HG03175 (cell line): ENCODE measurements around the gene NOL4L.
"Not testable (repeated sequence)": the region's sequence is repeated elsewhere in the genome, so short reads cannot be mapped to it uniquely, and the experiment has no call there.

Source experiments
- ATAC-seq: cut with Tn5 transposase; IDR thresholded peaks from one replicate; pipeline ENCODE4 v1.9.1; 2021; ENCODE audit warnings: mild to moderate bottlenecking, moderate library complexity; ENCODE audit not compliant: unreplicated experiment

NOL4L gene

GRCh38 chr20:32436142-32436861 lies 148.8 kb downstream of the NOL4L start:
- ATAC-seq: no peak

GRCh38 chr20:32435449-32436107 lies 149.6 kb downstream of the NOL4L start:
- ATAC-seq: no peak

DNA sequence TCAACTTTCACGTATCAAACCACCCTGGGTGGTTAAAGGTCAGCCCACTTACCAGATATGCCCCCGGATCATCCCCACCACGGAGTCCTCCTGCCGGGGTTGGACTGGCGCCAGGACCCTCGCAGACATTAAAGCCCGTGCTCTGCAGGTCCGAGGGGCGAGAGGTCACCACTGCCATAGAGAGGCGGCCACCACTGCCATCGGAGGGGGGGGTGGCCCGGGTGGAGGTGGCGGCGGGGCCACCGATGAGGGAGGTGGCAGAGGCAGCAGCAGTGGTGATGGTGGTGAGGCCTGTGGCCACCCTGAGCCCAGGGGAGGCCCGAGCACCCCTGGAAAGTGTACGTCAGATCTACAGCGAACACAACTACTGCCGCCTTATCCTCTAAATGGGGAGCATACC lies 150.7 kb downstream of the NOL4L start:
- ATAC-seq: no peak

GRCh38 chr20:32433311-32434021 lies 151.7 kb downstream of the NOL4L start:
- ATAC-seq: no peak

DNA sequence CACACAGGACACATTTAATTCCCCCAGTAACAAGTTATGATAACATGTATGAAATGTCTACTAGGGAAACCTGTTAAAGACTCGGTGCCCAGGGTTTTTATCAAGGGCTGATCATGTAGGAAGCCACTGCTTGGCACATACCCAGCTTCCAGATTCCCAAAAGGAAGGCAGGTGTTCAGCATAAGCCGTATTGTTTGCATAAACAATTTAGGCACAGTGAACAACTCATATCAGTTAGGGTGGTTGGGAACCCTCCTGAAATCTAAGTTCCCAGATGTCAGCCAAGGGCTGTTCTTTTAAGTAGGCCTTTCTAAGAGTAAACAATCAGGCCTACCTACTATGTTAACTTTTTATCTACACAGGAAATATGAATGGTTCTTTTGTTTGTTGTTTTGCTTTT lies 152.9 kb downstream of the NOL4L start:
- ATAC-seq: no peak

DNA sequence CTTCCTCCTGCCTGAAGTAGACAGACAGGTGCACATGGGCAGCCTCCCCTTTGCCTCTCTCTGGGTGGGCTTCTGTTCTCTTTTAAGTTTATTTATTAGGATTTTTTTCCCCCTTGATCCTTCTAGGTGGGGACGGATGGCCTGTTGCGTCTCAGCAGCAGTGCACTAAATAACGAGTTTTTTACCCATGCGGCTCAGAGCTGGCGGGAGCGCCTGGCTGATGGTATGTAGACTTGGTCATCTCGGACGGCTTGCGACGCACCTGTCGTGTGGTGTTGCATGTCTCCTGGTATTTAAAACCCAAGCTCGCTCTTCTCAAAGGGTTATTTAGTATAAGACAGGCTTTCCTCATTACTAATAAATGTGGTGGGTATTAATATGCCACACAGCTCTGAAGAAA lies 153.7 kb downstream of the NOL4L start:
- ATAC-seq: no peak

GRCh38 chr20:32429745-32430360 lies 155.3 kb downstream of the NOL4L start:
- no peak for ATAC-seq

DNA sequence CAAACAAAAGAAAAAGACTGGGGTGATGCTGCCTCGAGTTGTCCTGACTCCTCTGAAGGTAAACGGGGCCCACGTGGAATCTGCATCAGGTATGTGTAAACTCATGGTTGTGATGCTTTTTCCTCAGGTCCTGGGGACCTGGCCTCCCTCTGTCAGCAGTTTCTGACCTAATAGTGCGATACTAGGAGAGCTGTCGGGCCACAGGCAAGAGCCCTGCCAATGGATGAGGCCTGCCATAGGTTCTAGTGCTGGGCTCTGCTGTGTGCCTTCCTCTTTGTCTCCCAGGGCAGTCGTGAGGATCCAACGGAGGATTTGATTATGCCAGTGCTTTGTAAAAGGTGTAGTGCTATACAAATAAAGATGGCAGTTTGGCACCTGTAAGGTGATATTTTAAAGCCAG lies 155.8 kb downstream of the NOL4L start:
- no peak for ATAC-seq

- no peak for ATAC-seq
These were observed 157.1 kb downstream of the NOL4L start for GRCh38 chr20:32427996-32428395.

- no peak for ATAC-seq
These were observed 163.8 kb downstream of the NOL4L start for GRCh38 chr20:32421290-32421689.

DNA sequence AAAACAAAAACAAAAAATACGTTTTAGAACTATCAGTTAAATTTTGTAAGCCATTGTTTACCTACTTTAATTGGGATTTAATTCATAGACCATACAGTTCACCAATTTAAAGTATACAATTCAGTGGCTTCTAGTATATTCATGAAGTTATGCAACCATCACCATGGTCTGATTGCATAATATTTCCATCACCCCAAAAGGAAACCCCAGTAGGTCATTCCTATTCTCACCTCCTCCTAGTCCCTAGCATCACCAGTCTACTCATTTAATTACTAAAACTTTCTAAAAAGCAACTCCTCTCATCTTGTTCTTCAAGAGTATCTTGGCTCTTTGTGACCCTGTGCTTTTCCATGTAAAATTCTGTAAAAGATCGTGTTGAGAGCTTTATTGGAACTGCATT lies 166.8 kb downstream of the NOL4L start:
- no peak for ATAC-seq

GRCh38 chr20:32416206-32416605 lies 168.9 kb downstream of the NOL4L start:
- no peak for ATAC-seq

DNA sequence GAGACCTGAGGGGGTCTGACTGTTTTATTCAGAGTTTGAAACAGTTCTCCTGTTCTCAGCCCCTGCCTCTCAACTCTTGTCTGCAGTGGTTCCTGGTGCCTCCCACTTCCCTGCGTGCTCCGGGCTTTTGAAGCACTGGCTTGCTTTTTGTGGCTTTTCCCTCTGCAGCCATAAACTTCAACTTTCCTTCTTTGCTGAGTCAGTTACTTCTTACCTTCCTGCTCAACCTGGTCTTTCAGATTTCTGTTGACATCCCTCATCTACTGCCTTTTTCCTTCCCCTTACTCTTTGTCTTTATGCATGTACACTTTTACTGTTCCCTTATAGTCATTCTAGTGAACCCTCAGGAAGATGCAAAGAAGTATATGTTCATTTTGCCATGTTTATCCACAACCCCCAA lies 169.6 kb downstream of the NOL4L start:
- ATAC-seq: no peak

- no peak for ATAC-seq
These were observed 173.0 kb downstream of the NOL4L start for GRCh38 chr20:32411955-32412706.

DNA sequence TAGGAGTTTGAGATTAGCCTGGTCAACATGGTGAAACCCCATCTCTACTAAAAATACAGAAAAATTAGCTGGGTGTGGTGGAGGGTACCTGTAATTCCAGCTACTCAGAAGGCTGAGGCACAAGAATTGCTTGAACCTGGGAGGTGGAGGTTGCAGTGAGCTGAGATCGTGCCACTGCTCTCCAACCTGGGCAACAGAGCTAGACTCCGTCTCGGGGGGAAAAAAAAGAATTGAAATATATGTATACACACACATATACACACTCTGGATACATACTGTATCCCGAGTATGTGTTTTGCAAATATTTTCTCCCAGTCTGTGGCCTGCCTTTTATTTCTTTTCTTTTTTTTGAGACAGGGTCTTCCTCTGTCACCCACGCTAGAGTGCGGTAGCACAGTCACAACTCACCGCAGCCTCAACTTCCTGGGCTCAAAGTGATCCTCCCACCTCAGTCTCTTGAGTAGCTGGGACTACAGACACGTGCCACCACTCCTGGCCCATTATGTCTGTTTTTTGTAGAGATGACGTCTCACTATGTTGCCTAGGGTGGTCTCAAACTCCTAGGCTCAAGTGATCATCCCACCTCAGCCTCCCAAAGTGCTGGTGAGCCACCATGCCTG lies 177.9 kb downstream of the NOL4L start:
- not testable (repeated sequence) for ATAC-seq

- no peak for ATAC-seq
These were observed 178.4 kb downstream of the NOL4L start for GRCh38 chr20:32406701-32407100.

DNA sequence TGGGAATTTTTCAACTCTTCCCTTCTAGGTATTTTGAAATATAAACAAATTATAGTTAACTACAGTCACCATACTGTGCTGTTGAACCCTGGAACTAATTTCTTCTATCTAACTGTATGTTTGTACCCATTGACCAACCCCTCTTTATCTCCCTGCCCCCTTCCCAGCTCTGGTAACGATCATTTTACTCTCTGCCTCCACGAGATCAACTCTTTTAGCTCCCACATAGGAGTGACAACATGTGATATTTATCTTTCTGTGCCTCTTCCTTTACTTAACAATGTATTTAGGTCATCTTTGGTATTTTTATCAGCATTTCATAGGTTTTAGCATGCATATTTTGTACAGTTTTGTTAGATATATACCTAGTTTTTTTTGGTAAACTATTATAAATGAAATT lies 181.1 kb downstream of the NOL4L start:
- no peak for ATAC-seq

DNA sequence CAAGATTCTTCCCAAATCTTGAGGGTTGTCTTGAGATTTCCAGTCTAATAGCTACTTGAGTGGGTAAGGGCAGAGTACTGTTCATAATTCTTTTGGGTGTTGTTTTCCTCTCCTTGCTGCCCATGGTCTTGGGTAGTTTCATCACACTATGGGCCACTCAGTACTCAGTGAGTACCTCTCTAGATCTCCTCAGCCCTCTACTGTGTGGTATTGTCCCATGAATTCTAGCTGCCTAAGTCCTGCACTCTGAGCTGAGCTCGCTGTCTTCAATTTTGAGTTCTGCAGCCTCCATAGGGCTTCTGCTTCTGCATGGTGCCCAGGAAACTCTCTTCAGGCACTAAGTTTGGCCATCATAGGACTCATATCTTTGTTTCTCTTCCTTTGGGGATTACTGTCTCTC lies 184.7 kb downstream of the NOL4L start:
- ATAC-seq: no peak

DNA sequence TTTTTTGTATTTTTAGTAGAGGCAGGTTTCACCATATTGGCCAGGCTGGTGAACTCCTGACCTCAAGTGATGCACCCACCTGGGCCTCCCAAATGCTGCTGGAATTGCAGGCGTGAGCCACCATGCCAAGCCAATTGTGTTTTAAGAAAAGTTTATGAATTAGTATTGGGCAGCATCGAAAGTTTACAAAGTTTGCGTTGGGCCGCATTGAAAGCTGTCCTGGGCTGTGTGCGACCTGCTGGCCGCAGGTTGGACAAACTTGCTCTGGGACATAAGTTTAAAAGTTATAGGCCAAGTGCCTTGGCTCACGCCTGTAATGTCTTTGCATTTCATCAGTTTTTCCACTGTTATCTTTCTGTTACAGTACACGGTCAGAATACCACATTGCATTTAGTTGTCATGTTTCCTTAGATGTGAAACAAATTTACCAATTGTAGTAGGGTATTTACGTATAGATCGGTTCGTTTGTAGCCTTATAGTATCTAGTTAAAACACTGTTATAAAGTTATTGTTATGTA lies 187.5 kb downstream of the NOL4L start:
- ATAC-seq: no peak

GRCh38 chr20:32396646-32397160 lies 188.4 kb downstream of the NOL4L start:
- no peak for ATAC-seq
